Activated naive CD4-positive, alpha-beta T cell treated with anti-CD3 and anti-CD28 coated beads, Interleukin-2, amount 50 U/mL, for 24 hours (primary cell): ENCODE results near the gene ANKS1A.
"Not testable (repeated sequence)": the region's sequence is repeated elsewhere in the genome, so short reads cannot be mapped to it uniquely, and the experiment has no call there.

ENCODE experiments used
- H3K27ac Mint-ChIP-seq: one replicate; pipeline ENCODE4 v1.8.0; 2021; ENCODE audit warnings: mild to moderate bottlenecking, mixed read lengths
- H3K27me3 Mint-ChIP-seq: one replicate; pipeline ENCODE4 v1.8.0; 2021; ENCODE audit warnings: mixed read lengths
- H3K36me3 Mint-ChIP-seq: one replicate; pipeline ENCODE4 v1.8.0; 2021; ENCODE audit warnings: mixed read lengths
- H3K4me1 Mint-ChIP-seq: one replicate; pipeline ENCODE4 v1.8.0; 2021; ENCODE audit warnings: mixed read lengths
- H3K4me3 Mint-ChIP-seq: one replicate; pipeline ENCODE4 v1.8.0; 2021; ENCODE audit warnings: mild to moderate bottlenecking, mixed read lengths
- H3K9me3 Mint-ChIP-seq: one replicate; pipeline ENCODE4 v1.8.0; 2021; ENCODE audit warnings: mixed read lengths

The ANKS1A gene

DNA sequence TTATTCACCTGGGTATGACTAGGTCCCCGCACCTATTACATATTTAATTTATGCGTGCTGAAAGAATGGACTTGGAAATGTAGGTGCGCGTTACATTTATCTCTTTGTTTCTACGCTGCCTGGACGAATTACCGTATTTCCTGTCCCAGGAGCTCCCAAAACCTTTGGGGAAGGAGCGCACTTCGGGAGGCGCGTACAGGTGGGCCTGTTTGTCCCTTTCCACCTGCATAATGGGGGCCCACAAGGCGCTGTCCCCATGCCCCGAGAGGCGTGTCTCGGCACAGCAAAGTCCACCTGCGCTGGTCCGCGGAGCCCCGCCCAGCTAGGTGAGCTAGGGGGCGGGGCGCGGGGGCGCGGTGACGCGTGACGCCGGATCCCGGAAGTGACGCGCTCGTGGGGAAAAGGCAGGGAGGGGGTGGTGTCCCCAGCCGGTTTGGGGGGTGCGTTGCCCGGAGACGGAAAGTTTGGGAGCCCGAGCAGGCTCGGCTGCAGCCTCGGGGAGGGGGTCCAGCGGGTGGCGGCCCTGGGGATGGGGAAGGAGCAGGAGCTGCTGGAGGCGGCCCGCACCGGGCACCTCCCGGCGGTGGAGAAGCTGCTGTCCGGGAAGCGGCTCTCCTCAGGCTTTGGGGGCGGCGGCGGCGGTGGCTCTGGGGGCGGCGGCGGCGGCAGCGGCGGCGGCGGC is at the start of gene ANKS1A:
ANKS1A (plus strand) TSS at position 382 of the 682 bp plus-strand sequence; CDS start at position 530, 148 bp downstream.
- Mint-ChIP-seq H3K27me3 (no peaks in the 10 kb centered on the region), H3K36me3 (peaks cover 12% of the 10 kb centered on the region), H3K27ac (peak within 1 kb of the TSS; percentile 99), H3K4me1 (peaks cover 53% of the 10 kb centered on the region), H3K9me3 (no peaks in the 10 kb centered on the region), H3K4me3 (peak within 1 kb of the TSS; percentile 100)

DNA sequence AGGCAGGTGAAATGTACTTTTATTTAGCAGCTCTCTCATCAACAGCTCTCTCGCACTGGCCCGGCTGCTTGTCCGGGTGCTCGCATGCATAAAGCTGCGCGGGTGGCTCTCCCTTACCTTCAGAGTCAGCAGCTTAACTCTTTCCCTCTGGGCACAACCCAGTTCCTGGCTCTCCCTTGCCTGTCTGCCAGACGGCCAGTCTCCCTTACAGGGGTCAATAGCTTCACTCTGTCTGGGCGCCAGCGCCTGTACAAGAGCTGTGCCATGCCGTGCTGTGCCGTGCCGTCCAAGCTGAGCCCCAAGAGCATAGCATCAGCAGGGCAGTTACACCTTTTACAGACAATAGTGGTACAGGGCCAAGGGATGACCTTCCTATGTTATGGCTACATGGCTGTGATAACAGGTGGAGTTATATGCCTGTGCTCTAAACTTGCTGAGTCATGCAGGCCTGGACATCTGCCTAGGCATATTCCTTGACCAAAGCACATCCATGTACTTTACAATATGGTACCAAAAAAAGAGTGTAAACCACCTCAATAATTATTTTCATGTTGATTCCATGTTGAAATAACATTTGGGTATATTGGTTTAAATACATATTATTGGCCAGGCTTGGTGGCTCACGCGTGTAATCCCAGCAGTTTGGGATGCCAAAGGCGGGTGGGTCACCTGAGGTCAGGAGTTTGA is 49.2 kb upstream of the ANKS1A start:
- H3K27ac Mint-ChIP-seq: peak overlapping the region; percentile 8
- peaks cover 6% of the 10 kb centered on the region for H3K4me1 Mint-ChIP-seq
- no peak overlapping the region for H3K4me3 Mint-ChIP-seq
- H3K9me3 Mint-ChIP-seq: no peaks in the 10 kb centered on the region
- peaks cover 14% of the 10 kb centered on the region for H3K36me3 Mint-ChIP-seq
- H3K27me3 Mint-ChIP-seq: no peaks in the 10 kb centered on the region

DNA sequence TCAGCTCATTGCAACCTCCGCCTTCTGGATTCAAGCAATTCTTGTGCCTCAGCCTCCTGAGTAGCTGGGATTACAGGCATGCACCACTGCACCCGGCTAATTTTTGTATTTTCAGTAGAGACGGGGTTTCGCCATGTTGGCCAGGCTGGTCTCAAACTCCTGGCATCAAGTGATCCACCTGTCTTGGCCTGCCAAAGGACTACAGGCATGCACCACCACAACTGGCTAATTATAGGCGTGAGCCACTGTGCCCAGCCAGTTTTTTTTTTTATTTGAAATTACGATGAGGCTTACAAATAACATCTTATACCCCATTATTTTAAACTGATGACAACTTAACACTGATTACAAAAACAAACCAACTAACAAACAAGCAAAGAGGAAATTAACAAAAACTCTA is 40.0 kb upstream of the ANKS1A start:
- not testable (repeated sequence) for H3K9me3 Mint-ChIP-seq, H3K27me3 Mint-ChIP-seq, H3K27ac Mint-ChIP-seq, H3K4me3 Mint-ChIP-seq, H3K4me1 Mint-ChIP-seq
- H3K36me3 Mint-ChIP-seq: peaks cover 23% of the 10 kb centered on the region

- peaks cover 4% of the 10 kb centered on the region for H3K4me1 Mint-ChIP-seq
- H3K27me3 Mint-ChIP-seq: no peaks in the 10 kb centered on the region
- H3K9me3 Mint-ChIP-seq: no peaks in the 10 kb centered on the region
- no peak overlapping the region for H3K4me3 Mint-ChIP-seq
- peaks cover 21% of the 10 kb centered on the region for H3K36me3 Mint-ChIP-seq
- H3K27ac Mint-ChIP-seq: no peak overlapping the region
Observed at GRCh38 chr6:34851361-34851760, 37.7 kb upstream of the ANKS1A start.

DNA sequence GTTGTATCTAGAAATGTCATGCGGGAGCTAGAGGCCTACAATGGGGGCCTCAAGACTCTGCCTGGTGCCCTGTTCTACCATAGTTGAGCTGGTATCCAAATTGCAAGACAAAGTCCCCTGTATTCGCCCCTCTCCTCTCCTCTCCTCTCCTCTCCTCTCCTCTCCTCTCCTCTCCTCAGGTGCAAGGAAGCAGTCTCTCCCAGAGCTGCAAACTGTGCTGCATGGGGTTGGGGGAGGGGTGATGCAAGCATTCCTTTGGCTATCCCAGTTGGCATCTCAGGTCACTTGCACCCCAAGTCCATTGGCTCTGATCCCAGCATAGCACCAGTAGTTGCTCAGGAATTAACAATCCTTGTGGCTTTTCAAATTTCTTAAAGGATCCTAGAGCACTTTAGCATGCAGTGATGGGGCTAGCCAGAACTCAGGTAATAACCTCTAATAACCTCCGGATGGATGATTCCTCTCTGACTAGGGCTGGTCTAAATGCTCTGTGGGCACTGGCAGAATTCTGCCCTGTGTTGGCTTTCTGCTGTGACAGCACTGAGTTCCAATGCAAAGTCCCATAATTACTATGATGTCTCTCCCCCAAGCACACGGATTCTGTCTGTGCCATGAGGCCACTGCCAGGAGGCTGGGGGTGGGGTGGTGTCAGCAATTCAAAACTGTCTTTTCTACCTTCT is 36.5 kb upstream of the ANKS1A start:
- no peaks in the 10 kb centered on the region for H3K9me3 Mint-ChIP-seq
- no peak overlapping the region for H3K27ac Mint-ChIP-seq
- H3K27me3 Mint-ChIP-seq: no peaks in the 10 kb centered on the region
- peaks cover 18% of the 10 kb centered on the region for H3K36me3 Mint-ChIP-seq
- H3K4me3 Mint-ChIP-seq: no peak overlapping the region
- peaks cover 4% of the 10 kb centered on the region for H3K4me1 Mint-ChIP-seq

- H3K27ac Mint-ChIP-seq: no peak overlapping the region
- H3K4me1 Mint-ChIP-seq: no peaks in the 10 kb centered on the region
- H3K36me3 Mint-ChIP-seq: peaks cover 6% of the 10 kb centered on the region
- H3K9me3 Mint-ChIP-seq: no peaks in the 10 kb centered on the region
- no peaks in the 10 kb centered on the region for H3K27me3 Mint-ChIP-seq
- no peak overlapping the region for H3K4me3 Mint-ChIP-seq
Observed at GRCh38 chr6:34855463-34855862, 33.6 kb upstream of the ANKS1A start.

DNA sequence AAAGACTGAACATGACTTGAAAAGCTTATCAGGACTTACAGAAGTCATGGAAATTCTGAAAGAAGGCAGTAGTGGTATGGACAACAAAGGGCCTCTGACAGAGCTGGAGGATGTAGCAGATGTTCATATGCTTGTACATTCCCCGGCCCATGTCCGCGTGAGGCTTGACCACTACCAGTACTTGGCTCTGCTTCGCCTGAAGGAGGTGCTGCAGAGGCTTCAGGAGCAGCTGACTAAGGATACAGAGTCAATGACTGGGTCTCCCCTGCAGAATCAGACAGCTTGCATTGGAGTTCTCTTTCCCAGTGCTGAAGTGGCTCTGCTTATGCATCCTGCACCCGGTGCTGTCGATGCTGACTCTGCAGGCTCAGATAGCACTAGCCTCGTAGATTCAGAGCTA is 30.4 kb upstream of the ANKS1A start:
- Mint-ChIP-seq H3K27me3 (no peaks in the 10 kb centered on the region), H3K4me1 (no peaks in the 10 kb centered on the region), H3K36me3 (peaks cover 1% of the 10 kb centered on the region), H3K27ac (no peak overlapping the region), H3K9me3 (no peaks in the 10 kb centered on the region), H3K4me3 (no peak overlapping the region)

GRCh38 chr6:34859951-34860350 is 29.1 kb upstream of the ANKS1A start:
- Mint-ChIP-seq H3K27ac (no peak overlapping the region), H3K4me3 (no peak overlapping the region), H3K4me1 (no peaks in the 10 kb centered on the region), H3K9me3 (no peaks in the 10 kb centered on the region), H3K27me3 (no peaks in the 10 kb centered on the region), H3K36me3 (peaks cover 3% of the 10 kb centered on the region)

GRCh38 chr6:34860776-34861175 is 28.3 kb upstream of the ANKS1A start:
- Mint-ChIP-seq H3K4me3 (no peak overlapping the region), H3K9me3 (no peaks in the 10 kb centered on the region), H3K36me3 (peaks cover 3% of the 10 kb centered on the region), H3K4me1 (no peaks in the 10 kb centered on the region), H3K27me3 (no peaks in the 10 kb centered on the region), H3K27ac (no peak overlapping the region)

- Mint-ChIP-seq H3K4me1 (no peaks in the 10 kb centered on the region), H3K27me3 (no peaks in the 10 kb centered on the region), H3K27ac (no peak overlapping the region), H3K9me3 (no peaks in the 10 kb centered on the region), H3K4me3 (no peak overlapping the region), H3K36me3 (peaks cover 2% of the 10 kb centered on the region)
Observed at GRCh38 chr6:34864007-34864406, 25.0 kb upstream of the ANKS1A start.

- Mint-ChIP-seq H3K4me3 (no peak overlapping the region), H3K4me1 (no peaks in the 10 kb centered on the region), H3K27me3 (no peaks in the 10 kb centered on the region), H3K9me3 (no peaks in the 10 kb centered on the region), H3K36me3 (peaks cover 2% of the 10 kb centered on the region), H3K27ac (no peak overlapping the region)
Observed at GRCh38 chr6:34865107-34865506, 23.9 kb upstream of the ANKS1A start.

DNA sequence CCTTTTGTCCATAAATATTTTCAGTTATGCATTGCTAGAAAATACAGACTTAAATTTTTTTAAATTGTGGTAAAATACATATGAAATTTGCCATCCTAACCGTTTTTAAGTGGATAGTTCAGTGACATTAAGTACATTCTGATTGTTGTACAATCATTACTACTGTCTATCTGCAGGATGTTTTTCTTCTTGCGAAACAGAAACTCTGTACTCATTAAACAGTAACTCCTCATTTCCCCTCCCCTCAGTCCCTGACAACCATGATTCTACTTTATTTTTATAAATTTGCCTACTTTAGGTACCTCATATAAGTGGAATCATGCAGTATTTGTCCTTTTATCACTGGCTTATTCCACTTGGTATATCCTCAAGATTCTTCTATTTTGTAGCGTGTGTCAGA is 22.5 kb upstream of the ANKS1A start:
- no peak overlapping the region for H3K27ac Mint-ChIP-seq
- peaks cover 2% of the 10 kb centered on the region for H3K36me3 Mint-ChIP-seq
- H3K27me3 Mint-ChIP-seq: no peaks in the 10 kb centered on the region
- H3K4me1 Mint-ChIP-seq: no peaks in the 10 kb centered on the region
- no peak overlapping the region for H3K4me3 Mint-ChIP-seq
- H3K9me3 Mint-ChIP-seq: no peaks in the 10 kb centered on the region

DNA sequence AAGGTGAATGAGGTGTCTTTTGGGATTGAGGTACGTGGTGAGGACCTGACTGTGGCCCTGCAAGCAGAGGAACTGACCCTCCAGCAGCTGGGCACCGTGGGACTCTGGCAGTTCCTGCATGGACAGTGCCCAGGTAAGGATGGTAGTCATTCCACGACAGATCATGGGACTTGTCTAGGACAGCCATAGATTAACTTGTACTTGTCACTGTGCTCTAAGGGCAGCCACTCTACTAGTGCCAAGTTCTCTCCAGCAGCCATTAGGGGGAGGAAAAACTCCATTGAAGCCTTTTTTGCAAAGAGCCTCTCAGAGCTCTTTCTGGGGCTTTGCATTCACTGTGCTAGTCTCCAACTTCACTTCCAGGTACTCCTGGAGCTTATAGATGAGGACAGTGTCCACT is 21.6 kb upstream of the ANKS1A start:
- Mint-ChIP-seq H3K27me3 (no peaks in the 10 kb centered on the region), H3K4me3 (no peak overlapping the region), H3K9me3 (no peaks in the 10 kb centered on the region), H3K4me1 (no peaks in the 10 kb centered on the region), H3K27ac (no peak overlapping the region), H3K36me3 (peaks cover 4% of the 10 kb centered on the region)

DNA sequence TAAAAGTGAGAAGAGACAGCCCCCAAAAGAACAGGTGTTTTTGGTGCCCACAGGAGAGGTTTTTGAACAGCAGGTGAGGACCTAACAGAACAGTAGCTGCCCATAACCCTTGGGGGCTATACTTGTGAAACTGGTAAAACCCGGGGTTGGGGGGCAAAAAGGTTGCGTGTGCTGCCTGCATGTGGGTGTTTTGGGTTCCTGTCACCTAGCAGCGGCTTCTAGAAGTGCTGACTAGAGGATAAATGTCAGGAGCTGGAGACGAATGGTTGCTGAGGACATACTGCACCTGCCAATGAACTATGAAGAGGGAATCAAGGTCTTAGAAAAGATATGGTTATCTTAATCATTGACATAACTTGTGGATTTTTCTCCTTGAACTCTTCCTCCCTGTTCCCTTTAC is 17.2 kb upstream of the ANKS1A start:
- Mint-ChIP-seq H3K27me3 (no peaks in the 10 kb centered on the region), H3K9me3 (no peaks in the 10 kb centered on the region), H3K4me1 (no peaks in the 10 kb centered on the region), H3K27ac (no peak overlapping the region), H3K4me3 (no peak overlapping the region), H3K36me3 (peaks cover 5% of the 10 kb centered on the region)

DNA sequence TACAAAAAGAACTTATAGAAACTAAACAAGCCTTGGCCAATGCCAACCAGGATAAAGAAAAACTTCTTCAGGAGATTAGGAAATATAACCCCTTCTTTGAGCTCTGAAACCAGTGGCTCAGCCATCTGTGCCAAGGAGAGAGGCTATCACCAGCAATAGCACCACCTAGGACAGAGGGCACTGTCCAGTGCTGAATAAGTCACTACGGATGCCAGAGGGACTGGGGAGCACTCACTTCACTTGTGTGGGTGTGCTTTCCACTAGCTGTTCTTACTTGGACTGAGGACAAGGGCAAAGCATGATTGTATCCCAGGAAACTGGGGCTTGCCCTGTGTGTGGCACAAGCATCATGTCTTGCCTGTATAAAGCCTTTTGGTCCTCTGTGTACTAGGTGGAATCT is 16.7 kb upstream of the ANKS1A start:
- peaks cover 5% of the 10 kb centered on the region for H3K36me3 Mint-ChIP-seq
- no peak overlapping the region for H3K4me3 Mint-ChIP-seq
- H3K4me1 Mint-ChIP-seq: no peaks in the 10 kb centered on the region
- no peaks in the 10 kb centered on the region for H3K27me3 Mint-ChIP-seq
- H3K9me3 Mint-ChIP-seq: no peaks in the 10 kb centered on the region
- no peak overlapping the region for H3K27ac Mint-ChIP-seq
